Prostate gland (tissue), 2 donors: ENCODE results near the gene CCIN.

Experiments
- POLR2AphosphoS5 ChIP-seq: sonication (generic); formaldehyde crosslinking; IDR thresholded peaks from one replicate; pipeline ENCODE4 v1.6.1; 2017; ENCODE audit warnings: antibody characterized with exemption
- TF ChIP-seq, protein P1 (sequence below), 4 experiments: fragments of 200-600 bp in 2 of 4; fragments of 450-650 bp in 2 of 4; sonication (generic) in 2 of 4; IDR thresholded peaks; 1 replicate in 3 of 4; 2 replicates in 1 of 4; pipeline ENCODE4 v1.5.1; 2016 to 2019; ENCODE audit warnings: antibody characterized with exemption in 4 of 4, mild to moderate bottlenecking in 2 of 4, moderate library complexity in 2 of 4

GRCh38 chr9:36210722-36211121 lies 41.5 kb downstream of the CCIN start:
- TF ChIP-seq, protein P1, sequence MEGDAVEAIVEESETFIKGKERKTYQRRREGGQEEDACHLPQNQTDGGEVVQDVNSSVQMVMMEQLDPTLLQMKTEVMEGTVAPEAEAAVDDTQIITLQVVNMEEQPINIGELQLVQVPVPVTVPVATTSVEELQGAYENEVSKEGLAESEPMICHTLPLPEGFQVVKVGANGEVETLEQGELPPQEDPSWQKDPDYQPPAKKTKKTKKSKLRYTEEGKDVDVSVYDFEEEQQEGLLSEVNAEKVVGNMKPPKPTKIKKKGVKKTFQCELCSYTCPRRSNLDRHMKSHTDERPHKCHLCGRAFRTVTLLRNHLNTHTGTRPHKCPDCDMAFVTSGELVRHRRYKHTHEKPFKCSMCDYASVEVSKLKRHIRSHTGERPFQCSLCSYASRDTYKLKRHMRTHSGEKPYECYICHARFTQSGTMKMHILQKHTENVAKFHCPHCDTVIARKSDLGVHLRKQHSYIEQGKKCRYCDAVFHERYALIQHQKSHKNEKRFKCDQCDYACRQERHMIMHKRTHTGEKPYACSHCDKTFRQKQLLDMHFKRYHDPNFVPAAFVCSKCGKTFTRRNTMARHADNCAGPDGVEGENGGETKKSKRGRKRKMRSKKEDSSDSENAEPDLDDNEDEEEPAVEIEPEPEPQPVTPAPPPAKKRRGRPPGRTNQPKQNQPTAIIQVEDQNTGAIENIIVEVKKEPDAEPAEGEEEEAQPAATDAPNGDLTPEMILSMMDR (IDR thresholded peaks at IDR 0.05), result no peak
- no peak for TF ChIP-seq POLR2AphosphoS5
